Fibroblast of lung (primary cell): ENCODE measurements around the gene NONO. TPM values are rescaled to one million over a fixed set of nuclear protein-coding genes. Genes with fewer than 3 reads are reported as not detected.

Experiments
- DNase-seq, 2 donors: peaks; one replicate each; pipeline versions ENCODE4 v3.0.0 to v3.0.0-alpha.2; 2010; ENCODE audit warnings: low read depth in 2 of 2
- H2AFZ ChIP-seq: 2 replicates; pipeline ENCODE4 v1.5.1; 2012; ENCODE audit warnings: low read length, control low read depth, inconsistent platforms
- H3K27ac ChIP-seq: 2 replicates; pipeline ENCODE4 v1.5.1; 2011; ENCODE audit warnings: low read length, control low read depth; ENCODE audit not compliant: insufficient read depth
- H3K27me3 ChIP-seq: 2 replicates; pipeline ENCODE4 v1.5.1; 2011; ENCODE audit warnings: mild to moderate bottlenecking, low read length; ENCODE audit not compliant: control insufficient read depth, insufficient read depth
- H3K36me3 ChIP-seq: 2 replicates; pipeline ENCODE4 v1.5.1; 2011; ENCODE audit warnings: low read length; ENCODE audit not compliant: control insufficient read depth, insufficient read depth
- H3K4me1 ChIP-seq: 2 replicates; pipeline ENCODE4 v1.5.1; 2011; ENCODE audit warnings: low read length; ENCODE audit not compliant: control insufficient read depth, insufficient read depth; ENCODE audit errors: extremely low read depth
- H3K4me2 ChIP-seq: 2 replicates; pipeline ENCODE4 v1.5.1; 2011; ENCODE audit warnings: low read length, control low read depth; ENCODE audit not compliant: insufficient read depth; ENCODE audit errors: extremely low read depth
- H3K4me3 ChIP-seq, 4 experiments: fragments of 200-600 bp in 1 of 4; sonication (generic) in 1 of 4; replicated peaks in 1 of 4; 2 replicates each; pipeline ENCODE4 v1.5.1; 2011 to 2016; ENCODE audit warnings: low read length in 4 of 4, low read depth in 3 of 4, mild to moderate bottlenecking in 3 of 4, control low read depth in 2 of 4, inconsistent platforms in 1 of 4, mixed read lengths in 1 of 4; ENCODE audit not compliant: insufficient read depth in 1 of 4; ENCODE audit errors: control extremely low read depth in 1 of 4
- H3K79me2 ChIP-seq: 2 replicates; pipeline ENCODE4 v1.5.1; 2012; ENCODE audit warnings: mild to moderate bottlenecking, low read length, inconsistent platforms; ENCODE audit not compliant: control insufficient read depth, insufficient read depth
- H3K9ac ChIP-seq: 2 replicates; pipeline ENCODE4 v1.5.1; 2011; ENCODE audit warnings: mild to moderate bottlenecking, low read length, control low read depth; ENCODE audit not compliant: insufficient read depth
- H3K9me3 ChIP-seq: 2 replicates; pipeline ENCODE4 v1.5.1; 2012; ENCODE audit warnings: low read depth, low read length; ENCODE audit not compliant: control insufficient read depth, insufficient read depth
- H4K20me1 ChIP-seq: 2 replicates; pipeline ENCODE4 v1.5.1; 2011; ENCODE audit warnings: low read length; ENCODE audit not compliant: control insufficient read depth, insufficient read depth; ENCODE audit errors: extremely low read depth
- CTCF ChIP-seq, 2 donors: IDR thresholded peaks in 1 of 2; conservative IDR thresholded peaks in 1 of 2; 1 replicate in 1 of 2; 2 replicates in 1 of 2; pipeline ENCODE4 v1.5.1; 2011 to 2012; ENCODE audit warnings: low read length in 2 of 2, control low read depth in 1 of 2, inconsistent platforms in 1 of 2, low read depth in 1 of 2, mild to moderate bottlenecking in 1 of 2
- EZH2 ChIP-seq: IDR thresholded peaks from 2 replicates; pipeline ENCODE4 v1.5.1; 2012; ENCODE audit warnings: low read length, control low read depth, mild to moderate bottlenecking; ENCODE audit errors: missing control alignments
- polyA plus RNA-seq, 2 donors: library from polyadenylated mRNA; depleted of rRNA in 1 of 2; stranded (reverse) in 1 of 2; unstranded in 1 of 2; fragments of >200 nt; gene quantifications; 2 replicates each; pipeline ENCODE4 v1.2.1, GENCODE V29; 2011 to 2012; ENCODE audit warnings: missing spikeins in 1 of 2
- total RNA-seq: library from RNA; depleted of rRNA; stranded (reverse); fragments of >200 nt; gene quantifications from 2 replicates; pipeline ENCODE4 v1.2.1, GENCODE V29; 2014

The NONO gene
- total and polyA plus RNA-seq, 2 donors (not counting 1 experiment from before 2014, with no cell fraction given): 165 to 355 TPM

DNA sequence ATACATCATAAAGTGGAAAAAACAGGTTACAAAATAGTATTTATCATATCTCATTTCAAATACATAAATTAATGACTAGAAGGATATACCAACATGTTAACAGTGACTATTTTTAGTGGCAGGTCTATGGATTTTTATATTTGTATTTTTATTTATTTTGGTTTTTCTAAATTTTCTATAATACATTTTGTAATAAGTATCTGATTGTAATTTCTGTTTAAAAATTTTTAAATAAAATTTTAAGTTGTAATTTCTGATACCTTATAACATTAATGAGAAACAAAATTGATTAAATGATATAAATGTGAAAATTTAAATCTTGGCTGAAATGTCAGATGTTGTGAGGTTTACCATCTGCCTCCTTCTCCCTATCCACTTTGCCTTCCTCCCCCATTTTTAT is 2.5 kb downstream of the NONO start:
- H3K4me1 ChIP-seq: no peaks in the 10 kb centered on the region
- H3K9ac ChIP-seq: no peak overlapping the region
- TF ChIP-seq CTCF (conservative IDR thresholded peaks at IDR 0.05 in 1 of 2, IDR thresholded peaks at IDR 0.05 in 1 of 2; ENCODE audit: low read depth in 1 of 2, low read length in 2 of 2) (no peak), EZH2 (no peak)
- no peaks in the 10 kb centered on the region for H4K20me1 ChIP-seq
- DNase-seq: no peak
- no peak overlapping the region for H3K27ac ChIP-seq
- peak overlapping the region; percentile 75 for H3K4me2 ChIP-seq
- H3K27me3 ChIP-seq: no peaks in the 10 kb centered on the region
- H3K4me3 ChIP-seq: peak overlapping the region; percentile 73 to 97 (median 74)
- no peaks in the 10 kb centered on the region for H3K36me3 ChIP-seq
- peaks cover 56% of the 10 kb centered on the region for H3K79me2 ChIP-seq
- no peaks in the 10 kb centered on the region for H3K9me3 ChIP-seq
- H2AFZ ChIP-seq: no peak overlapping the region

DNA sequence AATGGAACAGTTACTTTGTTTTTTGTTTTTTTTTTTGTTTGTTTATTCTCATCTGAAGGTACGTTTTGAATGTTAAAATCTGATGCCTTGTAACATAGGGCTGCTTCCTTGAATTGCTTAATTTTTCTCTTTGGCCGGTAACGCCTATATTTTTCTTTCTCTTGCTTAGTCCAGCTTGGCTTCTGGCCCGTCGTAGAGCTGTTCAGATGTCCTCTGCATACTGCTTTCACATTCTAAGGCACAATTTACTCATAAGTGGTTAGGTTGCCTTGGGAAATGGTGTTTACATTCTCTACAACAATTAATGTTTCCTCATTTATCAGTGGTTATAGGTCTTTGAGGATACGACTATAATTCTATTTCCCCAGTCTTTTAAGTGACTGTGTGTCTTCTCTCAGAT is 7.9 kb downstream of the NONO start:
- Histone ChIP-seq H3K36me3 (peaks cover 5% of the 10 kb centered on the region), H3K9me3 (no peaks in the 10 kb centered on the region), H3K4me1 (peaks cover 3% of the 10 kb centered on the region), H3K4me2 (no peak overlapping the region), H3K9ac (no peak overlapping the region), H3K79me2 (peaks cover 30% of the 10 kb centered on the region), H3K27me3 (no peaks in the 10 kb centered on the region), H4K20me1 (no peaks in the 10 kb centered on the region), H3K27ac (peak overlapping the region; percentile 20), H2AFZ (no peak overlapping the region), H3K4me3 (no peak overlapping the region)
- peak; percentile 39 to 70 for DNase-seq
- TF ChIP-seq EZH2 (no peak), CTCF (conservative IDR thresholded peaks at IDR 0.05 in 1 of 2, IDR thresholded peaks at IDR 0.05 in 1 of 2; ENCODE audit: low read depth in 1 of 2, low read length in 2 of 2) (no peak)

DNA sequence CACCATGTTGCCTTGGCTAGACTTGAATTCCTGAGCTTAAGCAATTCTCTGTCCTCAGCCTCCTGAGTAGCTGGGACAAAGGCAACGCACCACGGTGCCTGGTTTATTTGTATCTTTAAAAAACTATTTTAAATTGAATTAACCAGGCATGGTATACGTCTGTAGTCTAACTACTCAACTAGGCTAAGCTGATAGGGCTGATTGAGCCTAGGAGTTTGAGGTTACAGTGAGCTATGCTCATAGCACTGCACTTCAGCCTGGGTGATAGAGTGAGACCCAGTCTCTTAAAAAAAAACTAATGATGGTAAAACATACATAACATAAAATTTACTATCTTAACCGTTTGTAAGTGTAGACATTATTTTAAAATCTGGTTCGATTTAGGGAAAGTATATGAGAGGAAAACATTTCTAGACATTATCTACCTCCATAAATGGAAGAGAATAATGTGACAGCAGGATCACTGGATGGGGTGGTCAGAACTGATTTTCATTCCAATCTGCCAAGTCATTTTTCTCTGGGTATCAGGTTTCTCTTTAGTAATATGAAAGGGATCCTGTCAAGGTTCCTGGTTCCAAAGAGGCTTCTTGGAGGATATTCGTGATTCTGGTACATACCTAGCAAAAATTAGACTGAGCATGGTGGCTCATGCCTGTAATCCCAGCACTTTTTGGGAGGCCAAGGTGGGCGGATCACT is 9.4 kb downstream of the NONO start:
- H3K36me3 ChIP-seq: peaks cover 5% of the 10 kb centered on the region
- no peaks in the 10 kb centered on the region for H3K27me3 ChIP-seq
- no peaks in the 10 kb centered on the region for H3K9me3 ChIP-seq
- no peak overlapping the region for H3K27ac ChIP-seq
- peaks cover 3% of the 10 kb centered on the region for H3K4me1 ChIP-seq
- TF ChIP-seq EZH2 (no peak), CTCF (conservative IDR thresholded peaks at IDR 0.05 in 1 of 2, IDR thresholded peaks at IDR 0.05 in 1 of 2; ENCODE audit: low read depth in 1 of 2, low read length in 2 of 2) (no peak)
- DNase-seq: peak; percentile 33 to 70
- no peaks in the 10 kb centered on the region for H4K20me1 ChIP-seq
- no peak overlapping the region for H2AFZ ChIP-seq
- peaks cover 16% of the 10 kb centered on the region for H3K79me2 ChIP-seq
- H3K4me2 ChIP-seq: no peak overlapping the region
- no peak overlapping the region for H3K9ac ChIP-seq
- H3K4me3 ChIP-seq: no peak overlapping the region
